ENCODE measurements around the gene BNIP3. TPM values are rescaled to one million over a fixed set of nuclear protein-coding genes. Genes with fewer than 3 reads are reported as not detected.

The BNIP3 gene
- total RNA-seq, 1 donor from 2014 or later, result 89.3 TPM

- no peak for DNase-seq
These were observed 32.5 kb downstream of the BNIP3 start for GRCh38 chr10:131949041-131949862.

DNA sequence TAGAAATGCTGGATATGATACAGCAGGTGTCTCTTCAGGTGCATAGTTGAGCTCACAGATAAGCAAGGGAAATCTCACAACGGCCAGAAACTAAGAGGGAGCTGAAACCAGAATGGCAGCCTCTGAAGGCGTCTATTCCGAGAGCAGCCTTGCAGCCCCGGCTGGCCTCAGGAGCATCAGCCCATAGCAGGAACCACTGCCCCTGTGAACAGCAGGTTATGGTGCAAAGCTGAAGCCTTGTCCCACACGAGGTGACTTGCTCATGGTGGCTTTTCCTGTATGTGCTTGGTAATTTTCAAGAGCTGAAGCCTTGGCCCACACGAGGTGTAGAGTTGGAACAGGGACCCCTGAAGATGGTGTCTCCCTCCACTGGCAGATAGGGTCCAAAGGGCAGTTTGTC, 33.2 kb downstream of the BNIP3 start:
- no peak for DNase-seq

DNA sequence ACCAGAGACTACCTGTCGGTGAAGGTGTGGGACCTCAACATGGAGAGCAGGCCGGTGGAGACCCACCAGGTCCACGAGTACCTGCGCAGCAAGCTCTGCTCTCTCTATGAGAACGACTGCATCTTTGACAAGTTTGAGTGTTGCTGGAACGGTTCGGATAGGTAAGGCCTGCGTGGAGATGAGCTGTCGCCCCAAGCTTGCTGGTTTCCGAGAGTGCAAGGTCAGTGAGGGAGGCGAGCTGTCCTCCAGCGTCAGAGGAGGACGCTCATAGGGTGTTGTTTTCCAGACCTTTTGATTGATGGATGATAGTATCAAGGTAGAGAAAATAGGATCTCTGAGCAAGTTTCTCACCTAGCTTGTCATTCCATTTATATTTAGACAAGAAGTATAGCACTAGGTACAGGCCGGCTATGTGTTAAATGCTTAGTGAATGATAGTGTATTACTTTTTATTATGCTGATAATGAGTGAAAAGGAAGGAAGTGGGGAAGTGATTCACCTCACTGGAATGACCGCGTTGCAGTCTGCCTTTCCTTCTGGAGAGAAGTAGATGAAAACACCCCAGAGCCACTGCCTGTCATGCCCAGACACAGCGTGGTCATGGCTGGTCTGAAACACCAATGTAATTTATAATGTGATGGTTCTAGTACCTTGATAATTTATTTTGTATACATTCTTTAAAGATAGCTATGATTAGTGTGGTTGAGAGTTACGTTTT, 33.9 kb downstream of the BNIP3 start:
- no peak for DNase-seq

DNA sequence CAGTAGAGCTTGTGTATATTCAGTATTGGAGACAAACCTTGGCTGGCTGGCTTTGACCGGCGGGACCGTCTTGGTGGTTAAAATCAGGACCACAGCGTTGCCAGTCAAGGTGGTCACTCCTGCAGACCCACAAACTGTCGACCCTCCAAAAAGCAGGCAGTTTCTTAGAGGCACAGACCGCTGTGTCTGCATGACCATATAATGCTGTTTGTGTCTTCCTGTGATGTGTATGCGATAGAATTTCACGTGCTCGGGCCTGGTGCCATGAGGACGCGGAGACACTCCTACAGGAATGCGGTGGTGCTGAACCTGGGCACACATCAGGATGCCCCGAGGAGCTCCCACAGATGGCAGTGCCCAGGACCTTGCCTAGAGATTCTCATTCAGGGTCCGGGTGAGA, 34.8 kb downstream of the BNIP3 start:
- DNase-seq, result no peak

DNA sequence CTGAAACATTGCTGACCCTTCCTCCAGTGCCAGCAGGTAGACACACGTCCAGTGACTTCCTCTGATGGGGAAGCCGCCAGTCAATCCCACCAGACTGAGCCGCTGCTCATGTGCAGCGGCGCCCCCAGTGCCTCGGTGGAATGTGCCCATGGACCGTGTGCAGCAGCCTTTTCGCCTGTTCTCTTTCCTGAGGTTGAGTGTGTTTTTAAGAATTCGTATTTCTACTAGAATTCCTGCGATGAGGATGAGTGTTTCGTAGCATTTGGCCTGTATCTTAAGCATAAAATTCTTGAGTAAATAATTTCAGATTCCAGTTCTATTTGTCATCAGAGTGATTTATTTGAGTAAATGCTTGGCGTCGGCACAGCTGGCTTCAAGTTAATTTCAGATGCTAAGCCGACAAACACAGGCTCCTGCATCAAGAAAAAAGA, 35.4 kb downstream of the BNIP3 start:
- no peak for DNase-seq

GRCh38 chr10:131944976-131945695, 36.6 kb downstream of the BNIP3 start:
- no peak for DNase-seq

DNA sequence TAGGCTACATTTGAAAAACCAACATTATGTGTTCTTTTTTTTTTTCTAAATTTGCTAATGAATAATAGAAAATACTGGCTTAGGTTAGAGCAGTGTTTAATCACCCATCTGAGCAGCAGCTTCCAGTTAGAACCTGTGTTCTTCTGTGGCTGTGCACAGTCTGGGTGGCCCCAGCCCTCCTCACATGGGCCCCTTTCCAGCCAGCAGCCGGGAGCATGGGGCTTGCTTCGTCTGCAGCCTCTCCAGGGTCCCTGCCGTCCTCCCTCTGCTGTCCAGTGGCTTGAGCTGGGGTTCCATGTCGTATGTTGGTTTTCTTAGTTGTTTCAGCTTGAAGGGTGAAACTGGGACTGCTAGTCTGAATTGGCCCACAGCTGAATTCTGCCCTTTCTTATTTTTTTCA, 37.3 kb downstream of the BNIP3 start:
- DNase-seq, result no peak

GRCh38 chr10:131943021-131943814, 38.5 kb downstream of the BNIP3 start:
- DNase-seq, result no peak

DNA sequence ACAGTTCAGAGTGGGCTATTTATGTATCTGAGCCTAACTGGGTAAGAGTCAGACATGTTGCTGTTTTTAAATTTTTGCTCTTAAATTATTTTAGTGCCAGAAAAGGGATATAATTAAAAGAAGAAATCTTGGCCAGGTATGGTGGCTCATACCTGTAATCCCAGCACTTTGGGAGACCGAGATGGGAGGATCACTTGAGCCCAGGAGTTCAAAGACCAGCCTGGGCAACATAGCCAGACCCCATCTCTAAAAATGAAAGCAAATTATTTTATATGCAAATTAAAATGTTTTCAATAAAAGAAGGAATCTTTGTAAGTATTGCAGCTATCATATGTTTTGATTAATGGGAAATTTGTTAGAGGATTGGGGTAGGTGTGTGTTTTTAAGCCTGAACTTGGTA, 39.3 kb downstream of the BNIP3 start:
- DNase-seq, result no peak

DNA sequence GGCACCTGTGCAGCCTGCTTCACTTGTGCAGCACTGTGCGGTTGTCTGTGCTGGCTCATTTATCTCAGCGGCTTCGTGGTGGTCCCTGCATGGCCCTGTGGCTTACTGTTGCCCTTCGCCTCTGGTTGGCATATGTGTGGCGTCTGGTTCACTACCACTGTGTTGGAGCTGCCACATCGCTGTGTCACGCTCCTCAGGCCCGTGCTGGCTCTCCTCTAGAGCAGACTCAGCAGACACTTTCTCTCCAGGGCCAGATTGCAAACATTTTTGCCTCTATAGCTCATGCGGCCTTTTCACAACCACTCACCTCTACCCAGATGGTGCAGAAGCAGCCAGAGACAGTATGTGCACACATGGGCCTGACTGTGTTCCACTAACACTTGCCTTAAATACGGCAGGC, 43.0 kb downstream of the BNIP3 start:
- no peak for DNase-seq

DNA sequence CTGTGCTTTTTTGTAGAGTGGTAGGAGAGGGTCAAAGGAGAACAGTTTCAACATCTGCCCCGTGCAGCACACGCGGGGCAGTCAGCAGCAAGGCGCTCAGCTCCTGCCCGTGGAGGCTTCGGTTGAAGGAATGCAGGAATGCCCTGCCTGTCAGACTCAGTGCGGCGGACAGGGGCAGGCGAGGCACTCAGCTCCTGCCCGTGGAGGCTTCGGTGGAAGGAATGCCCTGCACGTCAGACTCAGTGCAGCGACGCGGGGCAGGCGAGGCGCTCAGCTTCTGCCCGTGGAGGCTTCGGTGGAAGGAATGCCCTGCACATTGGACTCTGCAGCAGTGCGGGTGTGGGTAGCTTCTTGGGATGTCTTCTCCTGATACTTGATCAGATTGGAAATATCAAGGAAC, 43.9 kb downstream of the BNIP3 start:
- no peak for DNase-seq

GRCh38 chr10:131936736-131937135, 45.0 kb downstream of the BNIP3 start:
- no peak for DNase-seq

GRCh38 chr10:131936294-131936693, 45.4 kb downstream of the BNIP3 start:
- no peak for DNase-seq

DNA sequence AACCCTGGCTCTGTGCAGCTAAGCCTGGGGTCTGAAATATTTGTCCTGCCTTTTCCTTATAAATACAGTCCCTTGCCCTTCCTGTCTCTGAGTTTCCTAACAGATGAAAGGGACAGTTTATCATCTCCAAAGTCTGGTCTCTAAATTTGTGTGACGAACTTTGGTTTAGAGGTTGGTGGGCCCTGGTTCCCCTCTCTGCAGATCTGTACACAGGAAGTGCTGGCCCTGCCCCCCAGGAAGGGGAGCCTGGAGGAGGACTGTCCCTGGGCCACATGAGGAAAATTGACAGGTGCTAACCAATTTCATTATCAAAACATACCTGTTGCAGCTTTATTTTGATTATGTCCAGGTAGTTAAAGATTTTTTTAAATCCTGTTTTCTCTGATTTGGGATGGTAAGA, 46.5 kb downstream of the BNIP3 start:
- DNase-seq, result no peak

DNA sequence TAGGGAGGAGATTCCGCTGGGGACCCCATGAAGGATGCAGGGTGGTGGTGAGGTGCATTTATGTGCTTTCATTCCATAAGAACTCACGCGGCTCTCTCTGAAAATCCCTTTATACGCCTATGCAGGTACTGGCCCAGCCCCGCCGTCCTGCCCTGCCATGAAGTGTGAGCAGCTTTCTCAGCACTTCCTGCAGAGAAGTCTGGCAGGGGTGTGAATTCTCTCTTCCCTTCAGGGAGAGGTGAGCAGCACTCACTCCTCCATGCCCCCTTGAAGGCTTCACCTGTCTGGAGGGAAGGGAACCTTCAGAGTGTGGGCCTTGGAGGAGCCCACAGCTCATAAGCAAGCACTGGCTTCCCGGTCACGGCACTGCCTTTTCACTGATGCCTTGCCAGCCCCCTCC, 47.0 kb downstream of the BNIP3 start:
- DNase-seq, result no peak

DNA sequence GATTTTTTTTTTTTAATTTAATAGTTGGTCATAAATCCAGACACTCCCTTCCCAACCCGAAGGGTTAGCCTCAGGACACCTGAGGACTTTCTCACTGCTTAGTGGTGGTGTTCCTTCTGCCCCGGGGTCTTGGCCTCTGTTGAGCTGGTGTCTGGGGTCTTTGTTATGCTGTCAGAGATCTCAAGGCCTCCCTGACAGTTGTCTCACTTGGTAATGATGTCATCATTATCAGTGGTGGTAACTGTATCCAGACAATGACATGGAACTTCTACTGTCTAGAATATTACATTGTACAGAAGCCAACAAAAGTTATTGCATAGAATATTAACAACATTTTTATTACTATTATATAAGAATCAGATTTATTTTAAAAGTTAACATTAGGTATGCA, 48.0 kb downstream of the BNIP3 start:
- no peak for DNase-seq

DNA sequence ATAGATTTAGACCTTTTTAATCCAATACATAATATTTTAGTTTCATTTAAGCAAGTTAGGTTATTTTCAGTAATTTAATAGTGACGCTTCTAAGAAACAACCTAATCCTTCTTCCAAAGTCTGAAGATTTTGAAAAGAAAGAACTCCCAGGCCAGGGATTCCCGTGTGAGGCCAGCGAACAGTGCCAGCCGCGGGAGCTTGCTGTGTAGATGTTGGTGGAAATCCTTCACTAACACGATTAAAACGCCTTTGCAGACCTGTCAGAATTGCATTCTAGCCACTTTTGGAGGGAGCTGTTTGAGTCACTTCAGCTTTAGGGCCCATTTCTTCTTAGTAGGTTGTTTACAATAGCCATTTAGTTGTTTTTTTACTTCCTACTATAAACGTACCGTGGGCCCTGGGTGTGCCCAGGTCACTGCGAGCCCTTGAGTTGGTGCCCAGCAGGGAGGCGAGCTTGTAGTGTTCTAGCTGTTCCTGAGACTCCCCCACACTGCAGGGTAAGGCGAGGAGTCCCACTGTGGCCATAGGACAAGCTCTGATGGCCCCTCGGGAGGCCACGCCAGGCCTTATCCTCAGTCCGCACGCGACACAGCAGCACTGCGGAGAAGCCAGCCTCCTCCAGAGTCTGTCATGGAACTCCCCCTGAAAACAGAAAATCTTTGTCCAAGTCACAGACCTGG, 48.6 kb downstream of the BNIP3 start:
- no peak for DNase-seq

DNA sequence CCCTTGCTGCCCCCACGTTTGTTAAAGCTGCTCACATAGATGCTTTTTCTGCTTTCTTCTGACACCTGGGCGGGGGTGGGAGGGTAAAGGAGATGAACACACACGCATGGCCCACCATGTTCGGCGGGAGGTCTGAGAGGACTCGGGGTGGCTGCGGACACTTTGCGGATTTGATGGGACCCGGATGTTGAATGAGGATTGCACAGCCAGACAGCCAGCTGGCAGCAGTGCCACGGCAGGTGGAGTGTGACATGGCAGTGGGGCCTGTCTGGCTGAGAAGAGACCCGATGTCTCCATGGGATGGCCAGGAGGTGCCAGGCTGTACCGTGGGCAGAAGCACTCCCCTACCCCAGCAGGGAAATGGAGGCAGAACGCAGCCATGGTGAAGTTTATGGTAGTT, 49.7 kb downstream of the BNIP3 start:
- no peak for DNase-seq

GRCh38 chr10:131930586-131931330, 51.0 kb downstream of the BNIP3 start:
- DNase-seq, result no peak

GRCh38 chr10:131930150-131930549, 51.6 kb downstream of the BNIP3 start:
- no peak for DNase-seq

Data from tongue (tissue), 2 donors.